ENCODE measurements around the gene ISOC2.

- no peak for TF ChIP-seq CTCF (IDR thresholded peaks at IDR 0.05; ENCODE audit: poor library complexity)
- TF ChIP-seq EZH2 (IDR thresholded peaks at IDR 0.05; ENCODE audit: borderline replicate concordance), result no peak
- TF ChIP-seq EZH2phosphoT487 (IDR thresholded peaks at IDR 0.05; ENCODE audit: low read depth, severe bottlenecking, unreplicated experiment), result no peak
Measured at GRCh38 chr19:55488986-55489710, 27.7 kb upstream of the ISOC2 start.

Data from hepatocyte (in vitro differentiated cells).